K562 (cell line): ENCODE results near the gene TBRG4. TPM values are rescaled to one million over a fixed set of nuclear protein-coding genes. Genes with fewer than 3 reads are reported as not detected.
A peak's percentile ranks its signal among the peaks of the same experiment; 100 is the strongest.

Source experiments
- BCL6 ChIP-seq: fragments of 250-450 bp; sonication (Bioruptor Pico); IDR thresholded peaks from 2 replicates; pipeline ENCODE4 v1.4.0; 2020
- BRCA1 ChIP-seq, 2 experiments: fragments of 450-650 bp in 1 of 2; sonication (generic) in 1 of 2; formaldehyde crosslinking in 1 of 2; IDR thresholded peaks; 2 replicates each; pipeline versions ENCODE4 v1.5.0 to v1.6.1; 2017 to 2020; ENCODE audit warnings: mild to moderate bottlenecking in 1 of 2, missing genetic modification reagents in 1 of 2
- EZH2 ChIP-seq: IDR thresholded peaks from 2 replicates; pipeline ENCODE4 v1.6.1; 2012; ENCODE audit warnings: low read depth, mild to moderate bottlenecking, inconsistent platforms, low read length, borderline replicate concordance
- FOXK2 ChIP-seq, 2 experiments: fragments of 450-650 bp; IDR thresholded peaks in 1 of 2; conservative IDR thresholded peaks in 1 of 2; 2 replicates each; pipeline ENCODE4 v1.6.1; 2016; ENCODE audit warnings: low read depth in 2 of 2, mild to moderate bottlenecking in 1 of 2
- HCFC1 ChIP-seq: IDR thresholded peaks from 2 replicates; pipeline ENCODE4 v1.6.1; 2012; ENCODE audit warnings: low read depth, low read length, improper control_type of control experiment
- PCBP2 ChIP-seq: fragments of 200-400 bp; formaldehyde crosslinking; IDR thresholded peaks from 2 replicates; pipeline ENCODE4 v1.6.1; 2018; ENCODE audit warnings: low read length, low read depth, mild to moderate bottlenecking, moderate library complexity; ENCODE audit not compliant: poor library complexity, severe bottlenecking
- PHTF2 ChIP-seq: fragments of 250-450 bp; sonication (Bioruptor Pico); IDR thresholded peaks from 2 replicates; pipeline ENCODE4 v1.5.0; 2021; ENCODE audit warnings: mild to moderate bottlenecking
- PTBP1 ChIP-seq: fragments of 200-400 bp; formaldehyde crosslinking; IDR thresholded peaks from 2 replicates; pipeline ENCODE4 v1.6.1; 2017; ENCODE audit warnings: low read depth, low read length
- RFX7 ChIP-seq: fragments of 250-450 bp; sonication (Bioruptor Pico); IDR thresholded peaks from 2 replicates; pipeline ENCODE4 v1.5.1; 2021; ENCODE audit warnings: mild to moderate bottlenecking
- SMARCB1 ChIP-seq: IDR thresholded peaks from 2 replicates; pipeline ENCODE4 v1.6.1; 2011; ENCODE audit warnings: improper control_type of control experiment, low read depth; ENCODE audit not compliant: insufficient read length
- SUPT5H ChIP-seq: fragments of 450-650 bp; IDR thresholded peaks from 2 replicates; pipeline ENCODE4 v1.6.1; 2016
- TAF9B ChIP-seq: fragments of 450-650 bp; IDR thresholded peaks from 2 replicates; pipeline ENCODE4 v1.6.1; 2018; ENCODE audit warnings: mild to moderate bottlenecking; ENCODE audit not compliant: partially characterized antibody
- ZNF318 ChIP-seq, 2 experiments: fragments of 450-650 bp; IDR thresholded peaks; 2 replicates each; pipeline ENCODE4 v1.6.1; 2016; ENCODE audit warnings: mild to moderate bottlenecking in 2 of 2, borderline replicate concordance in 1 of 2, low read depth in 1 of 2, moderate library complexity in 1 of 2
- ZNF354B ChIP-seq: fragments of 250-450 bp; sonication (Bioruptor Pico); IDR thresholded peaks from 2 replicates; pipeline ENCODE4 v1.4.0; 2020
- ZNF589 ChIP-seq: fragments of 200-800 bp; sonication (Bioruptor generic); IDR thresholded peaks from 2 replicates; pipeline ENCODE4 v1.6.1; 2016; ENCODE audit warnings: low read depth, missing genetic modification characterization, missing compliant biosample characterization
- polyA plus RNA-seq, 8 experiments: library from polyadenylated mRNA; depleted of rRNA in 4 of 8; stranded (reverse) in 5 of 8; unstranded in 3 of 8; fragments of >200 nt; fragmentation: Nextera tagmentation in 2 of 8; fragmentation: Illumina TruSeq in 1 of 8; extraction: Ambion mirVana in 2 of 8; extraction: Trizol in 1 of 8; gene quantifications; 2 replicates each; pipeline versions ENCODE4 v1.2.1 to v1.2.3, GENCODE V29; 2011 to 2014; ENCODE audit warnings: inconsistent platforms in 1 of 8, missing spikeins in 1 of 8
- total RNA-seq, 7 experiments: library from RNA; depleted of rRNA in 6 of 7; stranded (reverse); fragments of >200 nt in 6 of 7; fragmentation: Illumina TruSeq in 2 of 7; extraction: Trizol in 2 of 7; gene quantifications; 2 replicates each; pipeline versions ENCODE4 v1.2.1 to v1.2.3, GENCODE V29; 2011 to 2021; ENCODE audit warnings: low replicate concordance in 1 of 7

The TBRG4 gene
- total and polyA plus RNA-seq, 9 of the 15 experiments (the other 6 are each of a cell fraction or from before 2014, with no cell fraction given), result 11.2 to 322 (median 216) TPM

- TF ChIP-seq ZNF318 (IDR thresholded peaks at IDR 0.05; ENCODE audit: borderline replicate concordance in 1 of 2, low read depth in 1 of 2) (0 out of 4 replicates have a peak, but pooled peaks of 1 of the 2 experiments have one; percentile 46), SUPT5H (peak; percentile 98), PTBP1 (no peak), RFX7 (CRISPR knock-in tag) (no peak), FOXK2 (conservative IDR thresholded peaks at IDR 0.05 in 1 of 2, IDR thresholded peaks at IDR 0.05 in 1 of 2; ENCODE audit: low read depth in 2 of 2) (peak; percentile 90 to 93; a peak in 3 of 4 replicates), PCBP2 (no peak), HCFC1 (peak; percentile 86), PHTF2 (CRISPR knock-in tag) (no peak), BCL6 (CRISPR knock-in tag) (no peak), ZNF589 (0 out of 2 replicates have a peak, but pooled peaks have one; percentile 42), BRCA1 (IDR thresholded peaks at IDR 0.05) (no peak), BRCA1 (CRISPR knock-in tag; IDR thresholded peaks at IDR 0.05) (no peak), EZH2 (no peak), ZNF354B (CRISPR knock-in tag) (no peak), SMARCB1 (no peak), TAF9B (peak; percentile 95)
Observed at GRCh38 chr7:45111298-45112223, at the start of gene TBRG4 (continued).
